HepG2 (cell line): ENCODE results near the gene SEMA6B. TPM values are rescaled to one million over a fixed set of nuclear protein-coding genes. Genes with fewer than 3 reads are reported as not detected.

Experiments
- CCDC6 ChIP-seq: sonication (generic); formaldehyde crosslinking; IDR thresholded peaks from 2 replicates; pipeline ENCODE4 v1.8.1; 2022; ENCODE audit warnings: mild to moderate bottlenecking, missing genetic modification reagents, moderate library complexity
- FOXO1 ChIP-seq: sonication (generic); formaldehyde crosslinking; IDR thresholded peaks from 2 replicates; pipeline ENCODE4 v1.4.0; 2020; ENCODE audit warnings: missing genetic modification reagents
- GPN1 ChIP-seq: sonication (generic); formaldehyde crosslinking; IDR thresholded peaks from 2 replicates; pipeline ENCODE4 v1.5.1; 2020; ENCODE audit warnings: missing genetic modification reagents, borderline replicate concordance
- HOXA5 ChIP-seq: sonication (generic); formaldehyde crosslinking; IDR thresholded peaks from 2 replicates; pipeline ENCODE4 v1.4.0; 2020; ENCODE audit warnings: missing genetic modification reagents
- JUNB ChIP-seq: sonication (generic); formaldehyde crosslinking; IDR thresholded peaks from 2 replicates; pipeline ENCODE4 v1.8.0; 2022; ENCODE audit warnings: missing genetic modification reagents, mild to moderate bottlenecking, borderline replicate concordance
- RBFOX2 ChIP-seq: fragments of 200-400 bp; formaldehyde crosslinking; IDR thresholded peaks from 2 replicates; pipeline ENCODE4 v1.6.1; 2017; ENCODE audit warnings: low read depth, mild to moderate bottlenecking, low read length
- RELA ChIP-seq: sonication (generic); formaldehyde crosslinking; IDR thresholded peaks from 2 replicates; pipeline ENCODE4 v1.4.0; 2020; ENCODE audit warnings: missing genetic modification reagents
- SIN3B ChIP-seq: fragments of 150-350 bp; IDR thresholded peaks from 2 replicates; pipeline ENCODE4 v1.6.1; 2014; ENCODE audit warnings: low read length
- SNRNP70 ChIP-seq: fragments of 200-400 bp; formaldehyde crosslinking; IDR thresholded peaks from 2 replicates; pipeline ENCODE4 v1.6.1; 2017; ENCODE audit warnings: mild to moderate bottlenecking, low read depth, low read length, moderate library complexity
- SP4 ChIP-seq: sonication (generic); formaldehyde crosslinking; IDR thresholded peaks from 2 replicates; pipeline ENCODE4 v1.8.1; 2023; ENCODE audit warnings: mild to moderate bottlenecking, missing genetic modification reagents
- SRF ChIP-seq: IDR thresholded peaks from 2 replicates; pipeline ENCODE4 v1.6.1; 2011; ENCODE audit warnings: mild to moderate bottlenecking, low read depth, low read length, moderate library complexity
- TGIF2 ChIP-seq: IDR thresholded peaks from 2 replicates; pipeline ENCODE4 v1.6.1; 2016; ENCODE audit warnings: control low read depth, missing compliant biosample characterization
- ZBTB38 ChIP-seq: sonication (generic); formaldehyde crosslinking; IDR thresholded peaks from 2 replicates; pipeline ENCODE4 v1.5.1; 2020; ENCODE audit warnings: mild to moderate bottlenecking, missing genetic modification reagents
- ZFP41 ChIP-seq: sonication (generic); formaldehyde crosslinking; IDR thresholded peaks from 2 replicates; pipeline ENCODE4 v1.4.0; 2020; ENCODE audit warnings: mild to moderate bottlenecking, missing genetic modification reagents, borderline replicate concordance
- ZFYVE20 ChIP-seq: sonication (generic); formaldehyde crosslinking; IDR thresholded peaks from 2 replicates; pipeline ENCODE4 v1.8.0; 2023; ENCODE audit warnings: low read depth, mild to moderate bottlenecking, moderate library complexity, missing genetic modification reagents, borderline replicate concordance
- ZKSCAN5 ChIP-seq: sonication (generic); formaldehyde crosslinking; IDR thresholded peaks from 2 replicates; pipeline ENCODE4 v1.5.1; 2020; ENCODE audit warnings: mild to moderate bottlenecking, missing genetic modification reagents
- ZNF501 ChIP-seq: sonication (generic); formaldehyde crosslinking; IDR thresholded peaks from 2 replicates; pipeline ENCODE4 v1.5.1; 2020; ENCODE audit warnings: mild to moderate bottlenecking, moderate library complexity, missing genetic modification reagents
- ZNF563 ChIP-seq: sonication (generic); formaldehyde crosslinking; IDR thresholded peaks from 2 replicates; pipeline ENCODE4 v1.8.0; 2022; ENCODE audit warnings: mild to moderate bottlenecking, moderate library complexity, missing genetic modification reagents
- ZNF891 ChIP-seq: sonication (generic); formaldehyde crosslinking; IDR thresholded peaks from 2 replicates; pipeline ENCODE4 v1.5.0; 2020; ENCODE audit warnings: mild to moderate bottlenecking, missing genetic modification reagents
- polyA plus RNA-seq, 8 experiments: library from polyadenylated mRNA; depleted of rRNA in 3 of 8; stranded (reverse) in 7 of 8; unstranded in 1 of 8; fragments of >200 nt; fragmentation: Illumina TruSeq in 4 of 8; extraction: Trizol in 4 of 8; gene quantifications; 2 replicates each; pipeline versions ENCODE4 v1.2.1 to v1.2.3, GENCODE V29; 2011 to 2016; ENCODE audit warnings: low read depth in 4 of 8, missing spikeins in 1 of 8, mixed read lengths in 1 of 8; ENCODE audit not compliant: insufficient read depth in 1 of 8
- total RNA-seq, 5 experiments: library from RNA; depleted of rRNA; stranded (reverse); fragments of >200 nt; fragmentation: Illumina TruSeq; extraction: Trizol; gene quantifications; 2 replicates each; pipeline ENCODE4 v1.2.3, GENCODE V29; 2016; ENCODE audit warnings: low read depth in 1 of 5
- TF ChIP-seq, protein P1 (sequence below): sonication (generic); formaldehyde crosslinking; IDR thresholded peaks from 2 replicates; pipeline ENCODE4 v1.4.0; 2020; ENCODE audit warnings: missing genetic modification reagents, mild to moderate bottlenecking, borderline replicate concordance
- TF ChIP-seq, protein P2 (sequence below): conservative IDR thresholded peaks from 2 replicates; pipeline ENCODE4 v1.6.1; 2018; ENCODE audit warnings: missing genetic modification reagents
- TF ChIP-seq, protein P3 (sequence below): sonication (generic); formaldehyde crosslinking; IDR thresholded peaks from 2 replicates; pipeline ENCODE4 v1.8.0; 2022; ENCODE audit warnings: mild to moderate bottlenecking, missing genetic modification reagents, borderline replicate concordance
- TF ChIP-seq, protein P4 (sequence below): IDR thresholded peaks from 2 replicates; pipeline ENCODE4 v1.6.1; 2018; ENCODE audit warnings: missing genetic modification reagents

Gene SEMA6B
- total and polyA plus RNA-seq, 2 of the 13 experiments (the other 11 are each of a cell fraction or from before 2014, with no cell fraction given): 45.5 to 67.1 TPM

DNA sequence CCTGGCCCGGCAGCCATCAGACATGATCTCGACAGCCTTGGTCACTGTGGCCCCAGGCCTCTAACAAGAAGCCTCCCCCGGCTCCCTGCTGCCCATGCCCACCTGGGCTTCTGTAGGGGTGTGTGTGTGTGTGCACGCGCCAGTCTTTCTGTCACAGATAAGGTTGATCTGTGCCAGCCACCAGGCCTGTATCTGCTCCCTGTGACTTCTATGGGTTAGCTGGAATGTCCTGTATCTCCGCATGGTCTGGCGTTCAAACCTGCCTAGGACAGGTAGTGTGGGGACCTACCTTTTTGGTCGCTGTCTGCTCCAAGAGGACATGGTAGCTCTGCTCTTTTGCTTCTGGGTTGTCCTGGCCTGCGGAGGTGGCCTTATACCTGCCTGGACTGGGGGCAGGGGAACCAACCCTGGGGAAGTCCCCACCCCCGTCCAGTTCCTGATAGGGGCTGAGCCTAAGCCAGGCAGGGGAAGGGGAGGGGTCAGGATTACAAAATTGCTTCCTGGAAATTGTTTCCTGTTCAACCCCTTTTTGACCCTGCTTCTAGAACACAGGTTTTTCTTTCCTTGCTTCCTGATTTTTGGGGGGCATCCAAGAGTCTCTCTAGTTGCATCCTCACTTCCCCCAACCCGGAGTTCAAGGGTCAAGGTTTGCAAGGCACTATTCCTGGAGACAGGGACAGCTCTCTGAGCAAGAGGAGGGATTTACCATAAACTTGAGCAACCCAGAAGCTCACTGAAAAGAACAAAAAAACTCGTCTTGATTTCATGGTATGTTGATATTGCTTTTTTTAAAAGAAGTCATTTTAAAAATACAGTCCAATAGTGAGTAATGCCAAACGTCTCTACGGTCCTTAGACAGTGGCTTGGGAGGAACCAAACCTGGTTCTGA is 19.5 kb downstream of the SEMA6B start, which contains the start of gene LRG1 (continued):
- TF ChIP-seq ZFP41 (CRISPR knock-in tag) (no peak), ZKSCAN5 (CRISPR knock-in tag) (0 out of 2 replicates have a peak, but pooled peaks have one; percentile 60), HOXA5 (CRISPR knock-in tag) (peak; percentile 66; the same call in 1 of the 2 replicates), ZNF563 (no peak; the same call in 1 of the 2 replicates), CCDC6 (peak; percentile 63; the same call in 1 of the 2 replicates), RELA (CRISPR knock-in tag) (peak; percentile 99), ZNF891 (CRISPR knock-in tag) (peak; percentile 71; the same call in 1 of the 2 replicates), JUNB (CRISPR knock-in tag) (no peak), SIN3B (no peak), ZNF501 (0 out of 2 replicates have a peak, but pooled peaks have one; percentile 24), SP4 (CRISPR knock-in tag) (peak; percentile 45; the same call in 1 of the 2 replicates), ZFYVE20 (no peak), ZBTB38 (CRISPR knock-in tag) (peak; percentile 79), SRF (0 out of 2 replicates have a peak, but pooled peaks have one; percentile 17), RBFOX2 (0 out of 2 replicates have a peak, but pooled peaks have one; percentile 21), SNRNP70 (no peak), GPN1 (CRISPR knock-in tag) (no peak), TGIF2 (CRISPR knock-in tag) (no peak; the same call in 1 of the 2 replicates), FOXO1 (no peak)
- TF ChIP-seq, protein P1, sequence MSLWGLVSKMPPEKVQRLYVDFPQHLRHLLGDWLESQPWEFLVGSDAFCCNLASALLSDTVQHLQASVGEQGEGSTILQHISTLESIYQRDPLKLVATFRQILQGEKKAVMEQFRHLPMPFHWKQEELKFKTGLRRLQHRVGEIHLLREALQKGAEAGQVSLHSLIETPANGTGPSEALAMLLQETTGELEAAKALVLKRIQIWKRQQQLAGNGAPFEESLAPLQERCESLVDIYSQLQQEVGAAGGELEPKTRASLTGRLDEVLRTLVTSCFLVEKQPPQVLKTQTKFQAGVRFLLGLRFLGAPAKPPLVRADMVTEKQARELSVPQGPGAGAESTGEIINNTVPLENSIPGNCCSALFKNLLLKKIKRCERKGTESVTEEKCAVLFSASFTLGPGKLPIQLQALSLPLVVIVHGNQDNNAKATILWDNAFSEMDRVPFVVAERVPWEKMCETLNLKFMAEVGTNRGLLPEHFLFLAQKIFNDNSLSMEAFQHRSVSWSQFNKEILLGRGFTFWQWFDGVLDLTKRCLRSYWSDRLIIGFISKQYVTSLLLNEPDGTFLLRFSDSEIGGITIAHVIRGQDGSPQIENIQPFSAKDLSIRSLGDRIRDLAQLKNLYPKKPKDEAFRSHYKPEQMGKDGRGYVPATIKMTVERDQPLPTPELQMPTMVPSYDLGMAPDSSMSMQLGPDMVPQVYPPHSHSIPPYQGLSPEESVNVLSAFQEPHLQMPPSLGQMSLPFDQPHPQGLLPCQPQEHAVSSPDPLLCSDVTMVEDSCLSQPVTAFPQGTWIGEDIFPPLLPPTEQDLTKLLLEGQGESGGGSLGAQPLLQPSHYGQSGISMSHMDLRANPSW (CRISPR knock-in tag): no peak
- TF ChIP-seq, protein P2, sequence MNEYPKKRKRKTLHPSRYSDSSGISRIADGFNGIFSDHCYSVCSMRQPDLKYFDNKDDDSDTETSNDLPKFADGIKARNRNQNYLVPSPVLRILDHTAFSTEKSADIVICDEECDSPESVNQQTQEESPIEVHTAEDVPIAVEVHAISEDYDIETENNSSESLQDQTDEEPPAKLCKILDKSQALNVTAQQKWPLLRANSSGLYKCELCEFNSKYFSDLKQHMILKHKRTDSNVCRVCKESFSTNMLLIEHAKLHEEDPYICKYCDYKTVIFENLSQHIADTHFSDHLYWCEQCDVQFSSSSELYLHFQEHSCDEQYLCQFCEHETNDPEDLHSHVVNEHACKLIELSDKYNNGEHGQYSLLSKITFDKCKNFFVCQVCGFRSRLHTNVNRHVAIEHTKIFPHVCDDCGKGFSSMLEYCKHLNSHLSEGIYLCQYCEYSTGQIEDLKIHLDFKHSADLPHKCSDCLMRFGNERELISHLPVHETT: no peak
- TF ChIP-seq, protein P3, sequence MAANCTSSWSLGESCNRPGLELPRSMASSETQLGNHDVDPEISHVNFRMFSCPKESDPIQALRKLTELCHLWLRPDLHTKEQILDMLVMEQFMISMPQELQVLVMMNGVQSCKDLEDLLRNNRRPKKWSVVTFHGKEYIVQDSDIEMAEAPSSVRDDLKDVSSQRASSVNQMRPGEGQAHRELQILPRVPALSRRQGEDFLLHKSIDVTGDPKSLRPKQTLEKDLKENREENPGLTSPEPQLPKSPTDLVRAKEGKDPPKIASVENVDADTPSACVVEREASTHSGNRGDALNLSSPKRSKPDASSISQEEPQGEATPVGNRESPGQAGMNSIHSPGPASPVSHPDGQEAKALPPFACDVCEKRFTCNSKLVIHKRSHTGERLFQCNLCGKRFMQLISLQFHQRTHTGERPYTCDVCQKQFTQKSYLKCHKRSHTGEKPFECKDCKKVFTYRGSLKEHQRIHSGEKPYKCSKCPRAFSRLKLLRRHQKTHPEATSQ: no peak
- TF ChIP-seq, protein P4, sequence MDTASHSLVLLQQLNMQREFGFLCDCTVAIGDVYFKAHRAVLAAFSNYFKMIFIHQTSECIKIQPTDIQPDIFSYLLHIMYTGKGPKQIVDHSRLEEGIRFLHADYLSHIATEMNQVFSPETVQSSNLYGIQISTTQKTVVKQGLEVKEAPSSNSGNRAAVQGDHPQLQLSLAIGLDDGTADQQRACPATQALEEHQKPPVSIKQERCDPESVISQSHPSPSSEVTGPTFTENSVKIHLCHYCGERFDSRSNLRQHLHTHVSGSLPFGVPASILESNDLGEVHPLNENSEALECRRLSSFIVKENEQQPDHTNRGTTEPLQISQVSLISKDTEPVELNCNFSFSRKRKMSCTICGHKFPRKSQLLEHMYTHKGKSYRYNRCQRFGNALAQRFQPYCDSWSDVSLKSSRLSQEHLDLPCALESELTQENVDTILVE (CRISPR knock-in tag): no peak; the same call in 1 of the 2 replicates
